NOMO-1 (cell line): ENCODE results near the gene POLR2J2.
"Not testable (repeated sequence)": the region's sequence is repeated elsewhere in the genome, so short reads cannot be mapped to it uniquely, and the experiment has no call there.

Experiments
- DNase-seq, 2 experiments: peaks; one replicate each; lab custom pipeline; 2025; ENCODE audit not compliant: unreplicated experiment in 2 of 2; lab: John Stamatoyannopoulos, UW

POLR2J2 gene

DNA sequence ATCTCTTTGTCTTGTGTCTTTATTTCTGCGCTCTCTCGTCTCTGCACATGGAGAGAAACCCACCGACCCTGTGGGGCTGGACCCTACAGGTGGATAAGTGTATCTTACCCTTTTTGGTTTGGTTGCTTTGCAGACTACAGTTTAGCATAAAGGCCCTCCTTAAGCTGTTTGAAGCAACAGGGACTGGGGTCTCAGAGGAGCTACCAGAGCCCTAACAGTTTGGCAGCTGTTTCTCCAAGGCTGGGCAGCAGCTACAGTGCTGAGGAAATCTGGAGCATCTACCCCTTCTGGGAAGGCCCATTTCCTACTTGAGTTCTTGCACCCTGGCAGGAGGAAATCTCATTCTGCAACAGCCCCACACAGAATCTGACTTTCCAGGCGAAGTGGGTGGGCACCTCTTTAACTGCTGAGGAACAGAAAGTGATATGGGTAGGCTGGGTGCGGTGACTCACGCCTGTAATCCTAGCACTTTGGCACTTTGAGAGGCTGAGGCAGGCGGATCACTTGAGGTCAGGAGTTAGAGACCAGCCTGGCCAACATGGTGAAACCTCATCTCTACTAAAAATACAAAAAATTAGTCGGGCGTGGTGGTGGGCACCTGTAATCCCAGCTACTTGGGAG, 2.1 kb upstream of the POLR2J2 start:
- not testable (repeated sequence) for DNase-seq

DNA sequence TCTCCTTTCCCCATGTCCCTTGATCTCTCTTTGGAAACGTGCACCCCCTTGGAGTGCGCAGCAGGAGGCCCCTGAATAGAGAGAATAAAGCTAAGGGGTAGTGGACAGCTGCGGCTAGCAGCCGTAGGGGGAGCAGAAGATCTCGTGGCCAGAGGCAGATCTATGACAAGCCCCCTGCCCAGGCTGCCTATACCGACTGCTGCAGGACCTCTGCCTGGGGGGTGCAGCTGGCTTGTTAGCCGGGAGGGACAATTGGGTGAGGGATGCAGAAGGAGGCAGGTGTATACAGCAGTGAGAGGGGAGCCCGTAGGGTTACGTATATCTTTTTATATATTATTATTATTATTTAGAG, 469 bp upstream of the POLR2J2 start:
- DNase-seq, result not testable (repeated sequence)

DNA sequence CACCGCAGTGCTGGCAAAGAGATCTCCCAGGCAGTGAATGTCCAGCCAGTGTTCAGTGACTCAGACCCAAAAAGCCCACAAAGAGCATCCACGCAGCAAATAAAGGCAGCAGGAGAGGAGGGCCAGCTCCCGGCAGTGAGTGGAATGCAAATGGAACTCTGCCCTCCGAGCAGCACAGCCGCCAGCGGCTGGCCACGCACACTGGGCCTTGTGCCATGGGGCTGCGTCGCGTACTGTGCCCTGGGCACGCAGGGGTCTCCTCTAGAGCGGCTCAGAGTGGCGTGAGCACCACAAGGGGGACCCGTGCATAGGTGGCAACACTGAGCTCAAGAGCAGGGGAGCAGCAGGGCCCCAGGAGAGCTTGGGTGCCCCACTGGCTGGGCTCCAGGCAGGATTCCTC, 3.9 kb downstream of the POLR2J2 start:
- not testable (repeated sequence) for DNase-seq

DNA sequence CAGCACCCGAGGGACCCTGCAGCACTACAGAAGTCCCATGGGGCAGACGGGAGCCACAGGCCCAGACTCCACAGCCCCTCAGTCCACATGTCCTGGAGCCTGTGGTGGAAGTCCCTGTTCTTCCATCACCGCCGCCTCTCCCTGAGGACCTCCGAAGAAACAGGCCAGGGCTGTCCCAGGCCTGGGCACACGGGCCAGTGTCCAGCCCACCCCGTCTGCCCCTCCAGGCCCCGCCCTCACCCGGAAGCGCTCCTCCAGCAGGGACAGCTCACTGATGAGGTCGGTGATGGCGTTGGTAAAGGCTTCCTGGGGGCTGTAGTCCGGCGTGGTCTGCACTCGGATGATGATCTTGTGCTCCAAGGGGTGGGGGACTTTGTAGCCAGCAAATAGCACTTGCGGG, 4.6 kb downstream of the POLR2J2 start:
- not testable (repeated sequence) for DNase-seq

DNA sequence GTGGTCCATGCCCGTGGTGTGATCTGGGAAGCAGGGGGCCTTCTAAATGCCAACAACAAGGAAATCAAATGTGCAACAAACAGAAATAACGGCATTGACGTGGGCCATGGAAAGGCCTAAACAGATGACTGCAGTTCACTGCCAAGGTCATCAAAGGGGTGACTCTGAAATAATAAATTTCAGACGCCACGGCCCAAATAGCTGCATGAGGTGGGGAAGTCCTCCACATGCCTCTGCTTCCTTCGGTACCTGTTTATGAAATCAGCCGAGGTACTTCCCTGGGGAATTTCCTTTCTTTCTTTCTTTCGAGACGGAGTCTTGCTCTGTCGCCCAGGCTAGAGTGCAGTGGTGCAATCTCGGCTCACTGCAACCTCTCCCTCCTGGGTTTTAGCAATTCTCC, 6.7 kb downstream of the POLR2J2 start:
- DNase-seq, result not testable (repeated sequence)

DNA sequence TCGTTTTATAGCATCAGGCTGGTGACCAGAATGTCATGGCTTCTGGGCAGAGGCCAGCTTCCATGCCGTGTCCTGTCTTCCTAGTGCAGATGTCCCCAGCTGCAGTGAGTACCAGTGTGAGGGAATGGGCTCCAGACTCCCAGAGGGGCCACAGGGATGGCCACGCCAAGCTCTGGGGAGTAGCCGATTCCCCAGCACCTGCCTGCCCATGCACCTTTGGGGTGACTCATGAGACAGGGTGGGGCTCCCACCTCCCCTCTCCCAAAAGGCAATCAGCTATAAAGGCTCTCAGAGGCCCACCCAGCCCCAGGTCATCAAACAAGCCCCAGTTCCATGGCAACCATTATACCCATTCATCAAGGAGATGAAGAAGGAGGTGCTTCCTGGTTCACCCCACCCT, 21.5 kb downstream of the POLR2J2 start, which contains the start of gene SPDYE2B:
Gene SPDYE2B (plus strand): TSS at position 396 of the 400 bp plus-strand sequence. CDS start 2,030 bp downstream, outside the sequence.
- not testable (repeated sequence) for DNase-seq

DNA sequence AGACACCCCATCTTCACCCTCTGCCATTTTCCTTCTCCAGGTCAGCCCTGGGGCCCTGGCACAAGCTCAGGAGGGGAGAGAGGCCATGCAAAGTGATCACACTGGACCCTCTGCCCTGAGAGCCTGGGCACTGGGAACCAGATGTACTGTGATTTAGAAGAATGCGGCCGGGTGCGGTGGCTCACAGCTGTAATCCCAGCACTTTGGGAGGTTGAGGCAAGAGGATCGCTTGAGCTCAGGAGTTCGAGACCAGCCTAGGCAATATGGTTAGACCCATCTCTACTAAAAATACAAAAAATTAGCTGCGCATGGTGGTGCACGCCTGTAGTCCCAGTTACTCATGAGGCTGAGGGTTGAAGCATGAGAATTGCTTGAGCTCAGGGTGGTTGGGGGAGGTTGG, 23.6 kb downstream of the POLR2J2 start:
- DNase-seq, result not testable (repeated sequence)

DNA sequence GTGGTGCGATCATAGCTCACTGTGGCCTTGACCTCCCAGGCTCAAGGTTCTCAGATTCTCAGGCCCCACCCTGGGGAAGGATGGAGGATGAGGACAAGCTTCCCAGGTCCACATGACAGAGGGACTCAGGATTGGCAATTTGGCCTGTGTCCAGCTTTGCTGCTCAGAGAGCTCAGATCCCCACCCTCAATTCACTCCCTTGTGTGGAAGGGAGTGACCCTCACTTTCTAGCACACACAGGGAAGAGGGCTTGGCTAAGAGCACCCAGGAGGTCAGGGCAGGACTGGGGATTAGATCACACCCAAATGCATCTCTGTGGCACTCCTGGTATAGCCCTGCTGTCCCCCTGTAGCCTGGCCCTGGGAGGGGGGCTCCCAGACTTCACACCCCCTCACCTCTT, 28.1 kb downstream of the POLR2J2 start:
- DNase-seq, result not testable (repeated sequence)

DNA sequence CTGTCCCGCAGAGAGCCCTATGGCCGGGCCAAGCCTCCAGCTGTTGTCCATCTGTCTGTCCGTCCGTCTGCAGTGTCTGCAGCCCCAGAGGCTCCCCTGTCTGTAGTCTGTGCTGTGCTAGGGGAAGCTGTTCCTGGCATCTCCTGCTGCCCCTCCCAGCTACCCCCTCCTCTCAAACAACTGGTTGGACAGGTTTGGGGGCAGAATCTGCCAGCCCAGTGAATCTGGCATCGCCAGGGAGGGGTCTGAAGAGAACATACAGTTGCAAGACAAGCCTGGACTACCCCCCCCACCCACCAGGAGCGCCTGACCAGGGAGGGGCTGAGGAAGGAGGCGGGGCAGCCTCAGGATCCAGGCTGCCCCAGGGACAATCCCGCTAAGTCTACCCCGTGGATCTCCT, 28.8 kb downstream of the POLR2J2 start, which contains the start of gene UPK3BL1:
Gene UPK3BL1 (minus strand): TSS at position 101 of the 400 bp plus-strand sequence. CDS start 50 bp downstream, at position 51.
- not testable (repeated sequence) for DNase-seq

DNA sequence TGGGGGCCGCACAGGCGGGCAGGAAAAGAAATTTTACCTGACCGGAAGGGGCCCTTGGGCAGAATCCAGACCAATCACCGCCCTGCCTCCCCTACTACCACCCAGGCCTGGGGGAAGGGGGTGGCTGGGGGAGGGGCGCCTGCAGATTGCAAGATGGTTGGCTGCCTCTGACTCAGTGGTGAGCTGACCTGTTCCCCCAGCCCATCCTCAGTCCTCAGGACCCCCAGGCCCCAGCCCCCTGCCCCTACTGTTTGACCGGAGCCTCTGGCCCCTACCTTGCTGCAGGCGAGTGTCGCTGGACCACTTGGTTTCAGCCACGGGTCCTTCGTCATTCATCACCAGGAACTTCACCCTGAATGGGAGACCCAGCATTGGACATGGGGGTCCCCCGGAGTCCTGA, 32.6 kb downstream of the POLR2J2 start:
- DNase-seq, result not testable (repeated sequence)

DNA sequence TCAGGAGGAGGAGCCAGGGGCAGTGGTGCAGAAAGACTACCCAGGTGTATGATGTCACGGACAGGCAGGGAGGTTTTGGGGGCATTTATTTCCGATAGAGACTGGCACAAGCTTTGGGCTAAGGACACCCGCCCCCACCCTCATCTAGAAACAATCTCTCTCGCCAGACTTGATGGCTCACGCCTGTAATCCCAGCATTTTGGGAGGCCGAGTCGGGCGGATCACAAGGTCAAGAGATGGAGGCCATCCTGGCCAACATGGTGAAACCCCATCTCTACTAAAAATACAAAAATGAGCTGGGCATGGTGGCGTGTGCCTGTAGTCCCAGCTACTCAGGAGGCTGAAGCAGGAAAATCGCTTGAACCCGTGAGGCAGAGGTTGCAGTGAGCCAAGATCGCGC, 34.5 kb downstream of the POLR2J2 start:
- DNase-seq, result not testable (repeated sequence)

DNA sequence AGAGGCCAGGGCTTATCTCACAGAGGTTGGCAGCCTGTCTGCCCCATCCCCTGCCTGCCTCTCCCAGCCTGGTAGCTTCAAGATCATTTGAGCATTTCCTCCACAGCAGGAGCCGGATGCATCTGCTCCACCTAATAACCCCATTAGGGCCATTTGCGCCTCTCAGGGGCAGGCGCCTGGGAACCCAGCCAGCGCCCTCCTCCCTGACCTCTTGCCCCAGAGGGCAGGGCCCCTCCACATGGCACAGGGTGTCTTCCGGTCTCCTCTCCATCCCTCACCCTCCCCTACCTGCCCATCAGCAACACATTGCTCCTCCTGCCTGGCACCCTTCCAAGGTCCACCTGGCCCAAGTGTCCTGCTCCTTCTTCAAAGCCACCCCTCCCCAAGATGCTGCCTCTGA, 36.1 kb downstream of the POLR2J2 start:
- DNase-seq, result not testable (repeated sequence)

DNA sequence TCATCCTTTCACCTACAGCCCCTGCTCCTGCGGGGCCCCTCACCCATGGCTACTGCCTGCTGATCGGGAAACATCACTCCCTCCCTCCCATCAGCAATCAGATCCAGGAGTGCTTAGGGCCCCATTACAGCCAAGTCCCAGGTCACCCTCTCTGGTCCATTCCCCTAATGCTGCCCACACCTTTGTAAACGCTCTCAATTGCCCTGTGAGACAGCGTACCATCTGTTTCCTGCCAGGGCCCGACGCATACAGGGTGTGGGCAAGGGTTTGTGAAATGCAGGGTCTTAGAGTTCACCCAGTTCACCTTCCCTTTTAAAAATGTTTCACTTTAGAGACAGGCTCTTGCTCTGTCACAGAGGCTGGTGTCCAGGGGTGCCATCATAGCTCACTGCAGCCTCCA, 37.2 kb downstream of the POLR2J2 start:
- not testable (repeated sequence) for DNase-seq

DNA sequence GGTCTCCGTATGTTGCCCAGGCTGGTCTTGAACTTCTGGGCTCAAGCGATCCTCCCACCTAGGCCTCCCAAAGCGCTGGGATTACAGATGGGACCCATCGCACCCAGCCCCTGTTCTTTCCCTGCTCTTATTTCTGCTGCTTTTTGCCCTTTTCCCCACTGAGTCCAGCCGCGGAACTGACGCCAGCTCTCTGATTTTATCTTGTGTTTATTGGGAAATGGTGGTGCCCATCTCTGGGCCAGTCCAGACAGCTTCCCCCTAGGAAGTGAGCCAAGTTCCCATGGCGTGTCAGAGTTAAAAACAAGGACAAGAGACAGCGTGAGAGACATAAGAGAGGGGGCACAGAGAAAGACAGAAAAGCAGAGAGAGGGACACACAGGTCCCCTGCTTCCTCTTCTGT, 40.8 kb downstream of the POLR2J2 start:
- DNase-seq, result not testable (repeated sequence)

DNA sequence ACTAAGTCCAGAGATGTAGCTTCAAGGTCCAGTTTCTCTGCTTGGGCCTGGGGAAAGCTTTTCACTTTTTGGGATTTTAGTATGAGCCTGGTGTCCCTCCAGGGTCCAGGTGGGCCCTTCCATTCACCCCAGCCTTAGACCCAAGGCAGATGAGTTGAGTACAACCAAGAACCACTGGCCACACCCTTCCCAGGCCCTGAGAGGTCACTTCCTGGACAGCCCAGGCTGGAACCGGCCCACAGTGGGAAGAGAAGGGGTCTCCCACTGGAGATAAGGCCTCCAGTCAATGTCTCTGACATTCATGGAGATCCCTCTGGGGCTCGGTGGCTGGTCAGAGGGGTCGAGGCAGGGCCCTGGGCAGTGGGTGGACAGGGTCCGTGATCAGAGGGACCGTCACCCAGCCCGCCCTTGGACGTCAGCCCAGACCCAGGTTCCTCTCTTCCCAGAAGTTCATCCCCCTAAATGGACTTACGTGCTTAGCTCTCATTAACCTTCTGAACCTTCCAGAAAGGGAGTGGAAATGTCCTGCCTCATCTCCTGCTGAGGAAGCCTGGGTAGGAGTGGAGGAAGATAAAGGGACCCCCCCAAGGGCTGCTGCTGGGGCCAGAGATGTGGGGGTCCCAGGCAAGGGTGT, 44.1 kb downstream of the POLR2J2 start:
- not testable (repeated sequence) for DNase-seq

DNA sequence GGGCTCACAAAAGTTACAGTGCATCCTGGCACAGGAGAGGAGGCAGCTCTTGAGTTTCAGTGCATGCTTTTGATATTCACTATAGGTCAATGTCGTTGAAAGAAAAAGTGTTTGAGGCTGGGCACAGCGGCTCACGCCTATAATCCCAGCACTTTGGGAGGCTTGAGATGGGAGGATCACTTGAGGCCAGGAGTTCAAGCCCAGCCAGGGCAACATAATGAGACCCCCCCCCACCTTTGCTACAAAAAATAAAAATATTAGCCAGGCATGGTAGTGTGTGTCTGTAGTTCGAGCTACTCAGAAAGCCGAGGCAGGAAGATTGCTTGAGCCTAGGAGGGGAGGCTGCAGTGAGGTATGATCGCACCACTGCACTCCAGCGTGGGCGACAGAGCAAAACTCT, 53.3 kb downstream of the POLR2J2 start:
- DNase-seq, result not testable (repeated sequence)

DNA sequence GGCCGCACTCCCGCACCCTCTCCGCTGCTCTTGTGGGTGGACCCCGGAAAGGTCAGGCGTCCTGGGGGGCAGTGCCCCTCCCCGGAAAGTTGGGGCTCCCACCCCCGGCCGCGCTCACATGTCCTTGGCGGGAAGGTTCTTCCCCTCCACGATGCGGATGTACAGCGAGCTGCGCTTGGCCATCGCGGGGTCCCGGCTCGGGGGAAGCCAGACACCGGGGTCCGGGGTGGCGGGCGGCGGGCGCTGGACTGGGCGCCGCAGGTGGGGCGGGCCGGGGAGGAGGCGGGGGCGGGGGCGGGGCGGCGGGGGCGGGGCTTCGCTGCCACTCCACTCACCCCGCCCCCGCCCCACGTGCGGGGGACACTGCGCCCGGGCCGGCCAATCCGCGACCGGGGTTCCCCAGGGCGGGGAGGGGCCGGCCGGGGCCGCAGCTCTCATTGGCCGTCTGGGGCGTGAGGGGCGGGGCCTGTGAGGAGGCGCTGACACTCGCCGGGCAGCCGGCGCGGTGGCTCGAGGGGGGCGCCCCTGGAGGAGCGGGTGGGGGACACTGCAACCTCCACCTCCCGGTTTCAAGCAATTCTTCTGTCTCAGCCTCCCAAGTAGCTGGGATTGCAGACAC, 54.8 kb downstream of the POLR2J2 start, which contains the start of gene RASA4:
Gene RASA4 (minus strand): TSS at position 250 of the 619 bp plus-strand sequence. CDS start 67 bp downstream, at position 183.
- DNase-seq, result not testable (repeated sequence)
